ENCODE data around the gene CENPV.

Gene CENPV

GRCh38 chr17:16361874-16362273, 8.6 kb upstream of the CENPV start:
- DNase-seq (ENCODE audit: low read depth in 2 of 2), result no peak

- no peak for DNase-seq (ENCODE audit: low read depth in 2 of 2)
These were observed 5.1 kb upstream of the CENPV start for GRCh38 chr17:16358394-16358793.

GRCh38 chr17:16354585-16354984, 1.3 kb upstream of the CENPV start:
- no peak for DNase-seq (ENCODE audit: low read depth in 2 of 2)

GRCh38 chr17:16352667-16353316, 477 bp downstream of the CENPV start:
- peak; percentile 20 to 21 for DNase-seq (ENCODE audit: low read depth in 2 of 2)

GRCh38 chr17:16352303-16352666, 984 bp downstream of the CENPV start:
- DNase-seq (ENCODE audit: low read depth in 2 of 2), result peak; percentile 11 to 35

GRCh38 chr17:16351831-16352230, 1.4 kb downstream of the CENPV start:
- no peak for DNase-seq (ENCODE audit: low read depth in 2 of 2)

- no peak for DNase-seq (ENCODE audit: low read depth in 2 of 2)
These were observed 3.8 kb downstream of the CENPV start for GRCh38 chr17:16349431-16349830.

GRCh38 chr17:16348586-16348985, 4.7 kb downstream of the CENPV start:
- DNase-seq (ENCODE audit: low read depth in 2 of 2), result no peak

GRCh38 chr17:16346721-16347271, 6.5 kb downstream of the CENPV start:
- DNase-seq (ENCODE audit: low read depth in 2 of 2), result no peak

- DNase-seq (ENCODE audit: low read depth in 2 of 2), result no peak
These were observed 7.7 kb downstream of the CENPV start for GRCh38 chr17:16345565-16345964.

GRCh38 chr17:16343569-16343968, 9.7 kb downstream of the CENPV start:
- DNase-seq (ENCODE audit: low read depth in 2 of 2), result no peak

GRCh38 chr17:16342979-16343378, 10.3 kb downstream of the CENPV start:
- DNase-seq (ENCODE audit: low read depth in 2 of 2), result no peak

GRCh38 chr17:16339959-16340358, 13.3 kb downstream of the CENPV start:
- no peak for DNase-seq (ENCODE audit: low read depth in 2 of 2)

GRCh38 chr17:16339402-16339801, 13.9 kb downstream of the CENPV start:
- DNase-seq (ENCODE audit: low read depth in 2 of 2), result no peak

GRCh38 chr17:16338391-16338790, 14.9 kb downstream of the CENPV start:
- DNase-seq (ENCODE audit: low read depth in 2 of 2), result no peak

- no peak for DNase-seq (ENCODE audit: low read depth in 2 of 2)
These were observed 23.6 kb downstream of the CENPV start for GRCh38 chr17:16329519-16330271.

- DNase-seq (ENCODE audit: low read depth in 2 of 2), result no peak
These were observed 24.3 kb downstream of the CENPV start for GRCh38 chr17:16328997-16329396.

- no peak for DNase-seq (ENCODE audit: low read depth in 2 of 2)
These were observed 26.3 kb downstream of the CENPV start for GRCh38 chr17:16327018-16327417.

GRCh38 chr17:16325964-16326363, 27.3 kb downstream of the CENPV start:
- no peak for DNase-seq (ENCODE audit: low read depth in 2 of 2)

- DNase-seq (ENCODE audit: low read depth in 2 of 2), result no peak
These were observed 30.6 kb downstream of the CENPV start for GRCh38 chr17:16322636-16323035.

- no peak for DNase-seq (ENCODE audit: low read depth in 2 of 2)
These were observed 33.3 kb downstream of the CENPV start for GRCh38 chr17:16319969-16320368.

- DNase-seq (ENCODE audit: low read depth in 2 of 2), result no peak
These were observed 38.4 kb downstream of the CENPV start for GRCh38 chr17:16314859-16315258.

- no peak for DNase-seq (ENCODE audit: low read depth in 2 of 2)
These were observed 39.1 kb downstream of the CENPV start for GRCh38 chr17:16314189-16314588.
